ENCODE data around the gene HMGN4. TPM values are rescaled to one million over a fixed set of nuclear protein-coding genes. Genes with fewer than 3 reads are reported as not detected.

The HMGN4 gene
- total and polyA plus RNA-seq, 9 of the 15 experiments (the other 6 are each of a cell fraction or from before 2014, with no cell fraction given): 35.4 to 134 (median 94.1) TPM

DNA sequence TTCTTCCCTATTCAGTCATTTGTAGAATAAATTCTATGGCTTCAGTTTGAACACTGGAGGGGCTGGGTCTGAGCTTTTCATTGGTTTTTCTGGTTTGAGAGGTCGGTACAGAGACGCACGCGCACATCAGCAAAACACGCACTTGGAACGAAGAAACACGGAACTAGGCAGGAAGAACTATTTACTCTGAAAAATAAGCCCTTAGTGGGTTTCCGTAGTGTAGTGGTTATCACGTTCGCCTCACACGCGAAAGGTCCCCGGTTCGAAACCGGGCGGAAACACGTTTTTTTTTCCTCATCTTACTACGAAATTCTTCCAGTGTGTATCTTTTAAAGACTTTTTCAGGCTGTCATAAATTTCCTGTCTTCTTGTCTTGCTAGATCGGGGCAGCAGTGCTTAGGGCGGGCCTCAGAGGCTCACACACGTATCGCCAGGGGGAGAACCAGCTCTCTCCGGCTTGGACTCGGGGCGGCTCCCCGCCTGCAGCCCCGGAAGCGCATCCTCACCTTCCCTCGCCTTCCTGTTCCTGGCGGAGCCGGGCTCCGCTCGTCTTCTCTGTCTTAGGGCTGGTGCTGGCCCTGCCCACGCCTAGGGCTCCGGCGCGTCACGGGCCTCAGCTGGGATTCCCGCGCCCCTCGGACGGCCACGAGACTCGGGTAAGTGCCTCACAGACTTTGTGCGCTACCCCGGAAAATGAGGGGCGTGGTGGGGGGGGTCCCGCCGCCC is at the start of gene HMGN4 (continued):
- TF ChIP-seq CREB1 (IDR thresholded peaks at IDR 0.05) (peak; percentile 53; the same call in 1 of the 2 replicates), CREB1 (CRISPR knock-in tag; IDR thresholded peaks at IDR 0.05) (peak; percentile 56), JUN (IDR thresholded peaks at IDR 0.05; ENCODE audit: borderline replicate concordance, low read depth, low read length) (peak; percentile 30; the same call in 1 of the 2 replicates), JUN (CRISPR knock-in tag; IDR thresholded peaks at IDR 0.05; ENCODE audit: borderline replicate concordance) (no peak), TOE1 (IDR thresholded peaks at IDR 0.05; ENCODE audit: borderline replicate concordance) (0 out of 2 replicates have a peak, but pooled peaks have one; percentile 15), TOE1 (CRISPR knock-in tag; IDR thresholded peaks at IDR 0.05; ENCODE audit: borderline replicate concordance, low read depth) (no peak; the same call in 1 of the 2 replicates), ZNF143 (CRISPR knock-in tag; IDR thresholded peaks at IDR 0.05) (no peak), ATF3 (IDR thresholded peaks at IDR 0.05) (no peak), ATF3 (CRISPR knock-in tag; conservative IDR thresholded peaks at IDR 0.05) (0 out of 2 replicates have a peak, but pooled peaks have one; percentile 51), ETV6 (IDR thresholded peaks at IDR 0.05; ENCODE audit: borderline replicate concordance in 1 of 2, low read depth in 2 of 2, low read length in 1 of 2) (peak in 1 of 2 experiments; percentile 32; a peak in 1 of 4 replicates), ETV6 (CRISPR knock-in tag; IDR thresholded peaks at IDR 0.05; ENCODE audit: borderline replicate concordance) (no peak), PTTG1 (tag; IDR thresholded peaks at IDR 0.05; ENCODE audit: low read depth) (0 out of 2 replicates have a peak, but pooled peaks have one; percentile 8), SRSF7 (optimal IDR thresholded peaks at IDR 0.05; ENCODE audit: low read depth, low read length) (no peak), USF2 (CRISPR knock-in tag; IDR thresholded peaks at IDR 0.05) (0 out of 2 replicates have a peak, but pooled peaks have one; percentile 7), BRD9 (IDR thresholded peaks at IDR 0.05; ENCODE audit: low read depth, partially characterized antibody) (peak; percentile 97), SMAD4 (CRISPR knock-in tag; conservative IDR thresholded peaks at IDR 0.05) (peak; percentile 77; the same call in 1 of the 2 replicates), ETV1 (tag; conservative IDR thresholded peaks at IDR 0.05; ENCODE audit: low read depth) (peak; percentile 90), ZBTB11 (CRISPR knock-in tag; IDR thresholded peaks at IDR 0.05) (peak in 2 of 3 experiments; percentile 48 to 94; a peak in 4 of 6 replicates), RB1 (IDR thresholded peaks at IDR 0.05; ENCODE audit: low read depth) (peak; percentile 72; the same call in 1 of the 2 replicates)
- TF ChIP-seq, protein P1, sequence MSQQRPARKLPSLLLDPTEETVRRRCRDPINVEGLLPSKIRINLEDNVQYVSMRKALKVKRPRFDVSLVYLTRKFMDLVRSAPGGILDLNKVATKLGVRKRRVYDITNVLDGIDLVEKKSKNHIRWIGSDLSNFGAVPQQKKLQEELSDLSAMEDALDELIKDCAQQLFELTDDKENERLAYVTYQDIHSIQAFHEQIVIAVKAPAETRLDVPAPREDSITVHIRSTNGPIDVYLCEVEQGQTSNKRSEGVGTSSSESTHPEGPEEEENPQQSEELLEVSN (IDR thresholded peaks at IDR 0.05; ENCODE audit: borderline replicate concordance in 1 of 2, extremely low read depth in 1 of 2, insufficient read depth in 1 of 2, insufficient read length in 1 of 2, low read depth in 1 of 2, low read length in 1 of 2, poor library complexity in 1 of 2, severe bottlenecking in 1 of 2): peak; percentile 24 to 85

Measured in K562 (cell line).